ENCODE measurements around the gene FAM193B.
"Not testable (repeated sequence)": the region's sequence is repeated elsewhere in the genome, so short reads cannot be mapped to it uniquely, and the experiment has no call there.

FAM193B gene

DNA sequence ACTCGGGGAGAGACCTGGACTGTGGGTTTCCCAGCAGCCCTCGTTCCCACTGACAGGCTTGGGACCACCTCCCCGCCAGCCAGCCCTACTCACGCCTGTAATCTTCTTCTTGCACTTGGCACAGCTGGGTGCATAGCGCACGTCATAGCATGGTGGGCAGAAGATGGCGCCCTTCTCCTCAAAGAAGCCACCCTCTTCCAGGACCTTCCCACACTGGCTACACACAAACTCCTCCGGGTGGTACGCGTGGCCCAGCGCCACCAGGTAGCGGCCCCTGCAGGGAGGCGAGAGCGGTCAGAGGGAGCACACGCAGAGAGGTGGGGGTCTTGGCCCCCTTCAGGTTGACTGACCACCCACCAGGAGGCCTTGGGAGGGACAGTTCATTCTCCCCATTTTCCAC, 66.4 kb downstream of the FAM193B start:
- Histone ChIP-seq H4K20me1 (ENCODE audit: control insufficient read depth, insufficient read depth, low read depth, low read length) (no peaks in the 10 kb centered on the region), H3K79me2 (ENCODE audit: control insufficient read depth, low read length) (no peaks in the 10 kb centered on the region), H3K9me2 (replicated peaks; ENCODE audit: control insufficient read depth, low read length) (no peaks in the 10 kb centered on the region), H3K36me3 (ENCODE audit: control insufficient read depth, low read length) (peaks cover 10% of the 10 kb centered on the region; the same call in 1 of the 2 replicates), H3F3A (ENCODE audit: control insufficient read depth, insufficient read depth) (no peaks in the 10 kb centered on the region), H3K4me1 (ENCODE audit: control insufficient read depth, low read length) (peaks cover 26% of the 10 kb centered on the region), H3K27me3 (ENCODE audit: control insufficient read depth, low read length) (no peaks in the 10 kb centered on the region), H3K9me3 (ENCODE audit: control insufficient read depth, insufficient read depth, low read length) (no peaks in the 10 kb centered on the region), H3K4me2 (ENCODE audit: low read length) (no peak overlapping the region), H3K27ac (ENCODE audit: low read depth, low read length) (no peak overlapping the region), H3K4me3 (ENCODE audit: low read length) (no peak overlapping the region)
- TF ChIP-seq, protein P1, sequence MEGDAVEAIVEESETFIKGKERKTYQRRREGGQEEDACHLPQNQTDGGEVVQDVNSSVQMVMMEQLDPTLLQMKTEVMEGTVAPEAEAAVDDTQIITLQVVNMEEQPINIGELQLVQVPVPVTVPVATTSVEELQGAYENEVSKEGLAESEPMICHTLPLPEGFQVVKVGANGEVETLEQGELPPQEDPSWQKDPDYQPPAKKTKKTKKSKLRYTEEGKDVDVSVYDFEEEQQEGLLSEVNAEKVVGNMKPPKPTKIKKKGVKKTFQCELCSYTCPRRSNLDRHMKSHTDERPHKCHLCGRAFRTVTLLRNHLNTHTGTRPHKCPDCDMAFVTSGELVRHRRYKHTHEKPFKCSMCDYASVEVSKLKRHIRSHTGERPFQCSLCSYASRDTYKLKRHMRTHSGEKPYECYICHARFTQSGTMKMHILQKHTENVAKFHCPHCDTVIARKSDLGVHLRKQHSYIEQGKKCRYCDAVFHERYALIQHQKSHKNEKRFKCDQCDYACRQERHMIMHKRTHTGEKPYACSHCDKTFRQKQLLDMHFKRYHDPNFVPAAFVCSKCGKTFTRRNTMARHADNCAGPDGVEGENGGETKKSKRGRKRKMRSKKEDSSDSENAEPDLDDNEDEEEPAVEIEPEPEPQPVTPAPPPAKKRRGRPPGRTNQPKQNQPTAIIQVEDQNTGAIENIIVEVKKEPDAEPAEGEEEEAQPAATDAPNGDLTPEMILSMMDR (IDR thresholded peaks at IDR 0.05; ENCODE audit: low read depth, low read length, poor library complexity, severe bottlenecking): peak; percentile 50
- no peak for TF ChIP-seq EZH2phosphoT487 (IDR thresholded peaks at IDR 0.05; ENCODE audit: borderline replicate concordance, low read length)

DNA sequence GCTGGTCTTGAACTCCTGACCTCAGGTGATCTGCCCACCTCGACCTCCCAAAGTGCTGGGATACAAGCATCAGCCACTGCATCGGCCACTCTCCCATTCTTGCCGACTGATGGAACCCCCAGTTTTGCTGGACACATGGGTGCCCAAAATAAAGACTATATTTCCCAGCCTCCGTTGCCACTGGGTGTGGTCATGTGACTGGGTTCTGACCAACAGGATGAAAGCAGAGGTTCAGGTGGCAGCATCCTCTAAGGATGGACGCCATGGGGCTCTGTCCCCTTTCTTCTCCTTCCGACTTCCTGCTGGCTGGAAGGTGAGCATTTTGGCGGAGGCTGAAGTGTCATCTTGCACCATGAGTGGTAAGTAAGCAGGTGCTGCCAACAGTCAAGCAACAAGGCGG, 67.2 kb downstream of the FAM193B start:
- H3K4me3 ChIP-seq (ENCODE audit: low read length): no peak overlapping the region
- TF ChIP-seq EZH2phosphoT487 (IDR thresholded peaks at IDR 0.05; ENCODE audit: borderline replicate concordance, low read length): no peak
- TF ChIP-seq, protein P1 (IDR thresholded peaks at IDR 0.05; ENCODE audit: low read depth, low read length, poor library complexity, severe bottlenecking): no peak
- no peak overlapping the region for H3K4me2 ChIP-seq (ENCODE audit: low read length)
- no peaks in the 10 kb centered on the region for H3K27me3 ChIP-seq (ENCODE audit: control insufficient read depth, low read length)
- no peaks in the 10 kb centered on the region for H4K20me1 ChIP-seq (ENCODE audit: control insufficient read depth, insufficient read depth, low read depth, low read length)
- H3K9me2 ChIP-seq (replicated peaks; ENCODE audit: control insufficient read depth, low read length): no peaks in the 10 kb centered on the region
- no peak overlapping the region for H3K27ac ChIP-seq (ENCODE audit: low read depth, low read length)
- no peaks in the 10 kb centered on the region for H3K9me3 ChIP-seq (ENCODE audit: control insufficient read depth, insufficient read depth, low read length)
- peaks cover 26% of the 10 kb centered on the region for H3K4me1 ChIP-seq (ENCODE audit: control insufficient read depth, low read length)
- H3K36me3 ChIP-seq (ENCODE audit: control insufficient read depth, low read length): peaks cover 10% of the 10 kb centered on the region; the same call in 1 of the 2 replicates
- H3K79me2 ChIP-seq (ENCODE audit: control insufficient read depth, low read length): no peaks in the 10 kb centered on the region
- no peaks in the 10 kb centered on the region for H3F3A ChIP-seq (ENCODE audit: control insufficient read depth, insufficient read depth)

DNA sequence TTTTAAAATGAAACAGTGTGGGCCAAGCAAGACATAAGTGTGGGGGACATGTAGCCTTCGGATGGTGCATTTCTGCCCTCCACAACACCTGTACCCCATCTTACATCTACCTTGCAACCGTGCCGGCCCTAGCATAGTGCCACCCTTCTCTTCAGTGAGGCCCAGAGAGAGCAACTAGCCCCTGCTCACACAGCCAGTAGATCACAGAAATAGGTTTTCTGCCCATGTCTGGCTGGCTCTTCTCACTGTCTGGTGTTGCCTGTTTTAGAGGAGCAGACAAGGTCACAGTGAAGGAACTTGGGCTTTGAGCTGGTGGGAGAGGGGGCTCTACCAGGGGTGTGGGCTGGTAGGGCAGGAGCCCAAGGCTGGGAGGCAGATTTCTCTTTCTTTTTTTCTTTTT, 68.1 kb downstream of the FAM193B start:
- peaks cover 10% of the 10 kb centered on the region; the same call in 1 of the 2 replicates for H3K36me3 ChIP-seq (ENCODE audit: control insufficient read depth, low read length)
- H3K27me3 ChIP-seq (ENCODE audit: control insufficient read depth, low read length): no peaks in the 10 kb centered on the region
- H3K4me1 ChIP-seq (ENCODE audit: control insufficient read depth, low read length): peaks cover 25% of the 10 kb centered on the region
- no peaks in the 10 kb centered on the region for H4K20me1 ChIP-seq (ENCODE audit: control insufficient read depth, insufficient read depth, low read depth, low read length)
- no peaks in the 10 kb centered on the region for H3K79me2 ChIP-seq (ENCODE audit: control insufficient read depth, low read length)
- H3K27ac ChIP-seq (ENCODE audit: low read depth, low read length): no peak overlapping the region
- no peaks in the 10 kb centered on the region for H3K9me2 ChIP-seq (replicated peaks; ENCODE audit: control insufficient read depth, low read length)
- H3K4me3 ChIP-seq (ENCODE audit: low read length): no peak overlapping the region
- no peak overlapping the region for H3K4me2 ChIP-seq (ENCODE audit: low read length)
- no peaks in the 10 kb centered on the region for H3K9me3 ChIP-seq (ENCODE audit: control insufficient read depth, insufficient read depth, low read length)
- no peaks in the 10 kb centered on the region for H3F3A ChIP-seq (ENCODE audit: control insufficient read depth, insufficient read depth)
- no peak for TF ChIP-seq EZH2phosphoT487 (IDR thresholded peaks at IDR 0.05; ENCODE audit: borderline replicate concordance, low read length)
- TF ChIP-seq, protein P1 (IDR thresholded peaks at IDR 0.05; ENCODE audit: low read depth, low read length, poor library complexity, severe bottlenecking): no peak

DNA sequence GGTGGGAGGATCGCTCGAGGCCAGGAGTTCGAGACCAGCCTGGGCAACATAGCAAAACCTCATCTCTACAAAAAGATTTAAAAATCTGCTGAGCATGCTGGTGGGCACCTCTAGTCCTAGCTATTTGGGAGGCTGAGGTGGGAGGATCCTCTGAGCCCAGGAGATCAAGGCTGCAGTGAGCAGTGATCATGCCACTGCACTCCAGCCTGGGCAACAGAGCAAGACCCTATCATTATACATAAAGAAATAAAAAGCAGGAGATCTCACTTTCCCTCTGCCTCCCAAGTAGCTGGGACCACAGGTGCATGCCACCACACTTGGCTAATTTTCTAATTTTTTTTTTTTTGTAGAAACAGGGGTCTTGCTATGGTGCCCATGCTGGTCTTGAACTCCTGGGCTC, 68.6 kb downstream of the FAM193B start:
- H4K20me1 ChIP-seq (ENCODE audit: control insufficient read depth, insufficient read depth, low read depth, low read length); H3K4me2 ChIP-seq (ENCODE audit: low read length); H3K9me3 ChIP-seq (ENCODE audit: control insufficient read depth, insufficient read depth, low read length); H3K79me2 ChIP-seq (ENCODE audit: control insufficient read depth, low read length); H3K27me3 ChIP-seq (ENCODE audit: control insufficient read depth, low read length); H3K9me2 ChIP-seq (replicated peaks; ENCODE audit: control insufficient read depth, low read length); H3K4me3 ChIP-seq (ENCODE audit: low read length); H3F3A ChIP-seq (ENCODE audit: control insufficient read depth, insufficient read depth); H3K36me3 ChIP-seq (ENCODE audit: control insufficient read depth, low read length); H3K27ac ChIP-seq (ENCODE audit: low read depth, low read length): not testable (repeated sequence)
- H3K4me1 ChIP-seq (ENCODE audit: control insufficient read depth, low read length): peaks cover 20% of the 10 kb centered on the region
